Prostate gland (tissue), 2 donors: ENCODE measurements around the gene SPOCK1. TPM values are rescaled to one million over a fixed set of nuclear protein-coding genes. Genes with fewer than 3 reads are reported as not detected.

ENCODE experiments used
- DNase-seq: peaks from one replicate; pipeline ENCODE4 v3.0.0-alpha.2; 2019; ENCODE audit warnings: low spot score
- H3K27ac ChIP-seq, 2 donors: fragments of 200-600 bp; sonication (generic); 2 replicates each; pipeline ENCODE4 v1.5.1; 2017 to 2019
- H3K27me3 ChIP-seq: fragments of 200-600 bp; sonication (generic); replicated peaks from 2 replicates; pipeline ENCODE4 v1.5.1; 2019; ENCODE audit not compliant: insufficient read depth
- H3K36me3 ChIP-seq, 2 donors: fragments of 200-600 bp; sonication (generic); 1 replicate in 1 of 2; 2 replicates in 1 of 2; pipeline versions ENCODE4 v1.5.1 to v1.8.1; 2017 to 2019
- H3K4me1 ChIP-seq: fragments of 200-600 bp; sonication (generic); replicated peaks from 2 replicates; pipeline ENCODE4 v1.5.1; 2019
- H3K4me3 ChIP-seq, 2 donors: fragments of 200-600 bp; sonication (generic); 2 replicates each; pipeline ENCODE4 v1.5.1; 2017 to 2019
- H3K9me3 ChIP-seq: fragments of 200-600 bp; sonication (generic); 2 replicates; pipeline ENCODE4 v1.5.1; 2017
- POLR2A ChIP-seq: fragments of 450-650 bp; IDR thresholded peaks from one replicate; pipeline ENCODE4 v1.6.1; 2016; ENCODE audit warnings: antibody characterized with exemption, mild to moderate bottlenecking
- POLR2AphosphoS5 ChIP-seq: sonication (generic); formaldehyde crosslinking; IDR thresholded peaks from one replicate; pipeline ENCODE4 v1.6.1; 2017; ENCODE audit warnings: antibody characterized with exemption
- WGBS: methylation state at CpG from one replicate; pipeline ENCODE4 v1.1.5; 2018; 5-methylcytosine and 5-hydroxymethylcytosine counted together
- intact Hi-C: fragments of 100-400 bp; cut with DNase I; formaldehyde crosslinking; loops from one replicate; pipeline ENCODE4 v1.14.2; 2022
- total RNA-seq, 2 donors: library from RNA; depleted of rRNA; stranded (reverse); fragments of >200 nt; gene quantifications; one replicate each; pipeline ENCODE4 v1.1.0, GENCODE V29; 2016
- TF ChIP-seq, protein P1 (sequence below), 4 experiments: fragments of 200-600 bp in 2 of 4; fragments of 450-650 bp in 2 of 4; sonication (generic) in 2 of 4; IDR thresholded peaks; 1 replicate in 3 of 4; 2 replicates in 1 of 4; pipeline ENCODE4 v1.5.1; 2016 to 2019; ENCODE audit warnings: antibody characterized with exemption in 4 of 4, mild to moderate bottlenecking in 2 of 4, moderate library complexity in 2 of 4

The SPOCK1 gene
- total RNA-seq, 2 donors from 2014 or later: 89.4 to 92.9 TPM

GRCh38 chr5:137315109-137315508 is 184.0 kb downstream of the SPOCK1 start:
- no peak for DNase-seq
- WGBS: 94% methylated on average over 2 of the region's 2 CpGs
- no peak overlapping the region for H3K4me3 ChIP-seq
- H3K9me3 ChIP-seq: no peaks in the 10 kb centered on the region
- H3K36me3 ChIP-seq: no peaks in the 10 kb centered on the region
- H3K4me1 ChIP-seq: peaks cover 3% of the 10 kb centered on the region
- H3K27me3 ChIP-seq: no peaks in the 10 kb centered on the region
- intact Hi-C loops: loop anchor here (5.0 kb wide), 1 partner anchor 63 kb away; no protein-coding TSS in a partner anchor
- peak overlapping the region; percentile 28 to 73 for H3K27ac ChIP-seq
- no peak for TF ChIP-seq POLR2A
- TF ChIP-seq, protein P1, sequence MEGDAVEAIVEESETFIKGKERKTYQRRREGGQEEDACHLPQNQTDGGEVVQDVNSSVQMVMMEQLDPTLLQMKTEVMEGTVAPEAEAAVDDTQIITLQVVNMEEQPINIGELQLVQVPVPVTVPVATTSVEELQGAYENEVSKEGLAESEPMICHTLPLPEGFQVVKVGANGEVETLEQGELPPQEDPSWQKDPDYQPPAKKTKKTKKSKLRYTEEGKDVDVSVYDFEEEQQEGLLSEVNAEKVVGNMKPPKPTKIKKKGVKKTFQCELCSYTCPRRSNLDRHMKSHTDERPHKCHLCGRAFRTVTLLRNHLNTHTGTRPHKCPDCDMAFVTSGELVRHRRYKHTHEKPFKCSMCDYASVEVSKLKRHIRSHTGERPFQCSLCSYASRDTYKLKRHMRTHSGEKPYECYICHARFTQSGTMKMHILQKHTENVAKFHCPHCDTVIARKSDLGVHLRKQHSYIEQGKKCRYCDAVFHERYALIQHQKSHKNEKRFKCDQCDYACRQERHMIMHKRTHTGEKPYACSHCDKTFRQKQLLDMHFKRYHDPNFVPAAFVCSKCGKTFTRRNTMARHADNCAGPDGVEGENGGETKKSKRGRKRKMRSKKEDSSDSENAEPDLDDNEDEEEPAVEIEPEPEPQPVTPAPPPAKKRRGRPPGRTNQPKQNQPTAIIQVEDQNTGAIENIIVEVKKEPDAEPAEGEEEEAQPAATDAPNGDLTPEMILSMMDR (IDR thresholded peaks at IDR 0.05): no peak
- no peak for TF ChIP-seq POLR2AphosphoS5

GRCh38 chr5:137313526-137314175 is 185.5 kb downstream of the SPOCK1 start:
- no peaks in the 10 kb centered on the region for H3K36me3 ChIP-seq
- H3K4me1 ChIP-seq: peaks cover 3% of the 10 kb centered on the region
- H3K27ac ChIP-seq: no peak overlapping the region
- TF ChIP-seq POLR2A (no peak), POLR2AphosphoS5 (no peak)
- H3K4me3 ChIP-seq: no peak overlapping the region
- H3K27me3 ChIP-seq: no peaks in the 10 kb centered on the region
- WGBS: 78% methylated on average over 2 of the region's 2 CpGs
- intact Hi-C loops: no loop called here
- H3K9me3 ChIP-seq: no peaks in the 10 kb centered on the region
- DNase-seq: no peak

GRCh38 chr5:137312011-137312410 is 187.1 kb downstream of the SPOCK1 start:
- TF ChIP-seq POLR2AphosphoS5 (no peak), POLR2A (no peak)
- TF ChIP-seq, protein P1 (IDR thresholded peaks at IDR 0.05): no peak
- no peak for DNase-seq
- Histone ChIP-seq H3K27me3 (no peaks in the 10 kb centered on the region), H3K27ac (peak overlapping the region in 1 of 2 donors; percentile 45), H3K9me3 (no peaks in the 10 kb centered on the region), H3K4me1 (peaks cover 7% of the 10 kb centered on the region), H3K4me3 (no peak overlapping the region), H3K36me3 (no peaks in the 10 kb centered on the region)
- 82% methylated on average over 2 of the region's 2 CpGs for WGBS
- intact Hi-C loops: no loop called here

DNA sequence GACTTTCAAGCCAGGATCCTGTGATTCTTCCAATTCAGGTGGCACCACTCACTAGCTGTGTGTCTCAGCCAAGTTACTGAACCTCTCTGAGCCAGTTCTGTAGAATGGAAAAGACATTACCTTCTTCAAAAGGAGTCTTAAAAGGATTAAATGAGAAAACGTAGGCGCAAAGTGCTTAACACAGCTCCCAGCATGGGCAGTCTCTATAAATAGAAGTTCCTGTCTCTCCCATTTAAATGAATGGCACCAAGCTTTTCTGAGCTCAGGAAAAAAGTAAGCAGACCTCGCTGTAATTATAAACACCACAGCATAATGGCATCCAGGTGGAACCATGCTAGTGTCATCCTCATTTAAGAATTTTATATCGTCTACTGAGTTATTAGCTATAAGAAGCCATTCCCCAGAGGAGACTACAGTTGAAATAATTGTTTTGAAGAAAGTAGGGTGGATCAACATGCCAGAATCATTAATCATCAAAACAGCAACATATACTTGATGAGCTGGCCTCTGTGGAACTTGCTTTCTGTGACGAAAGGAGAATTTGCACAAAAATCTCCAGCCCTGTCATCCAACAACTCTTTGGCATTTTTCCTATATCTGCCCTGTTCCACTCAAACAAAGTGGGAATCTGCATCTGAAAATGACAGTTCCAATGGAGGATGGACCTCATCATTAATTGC is 188.9 kb downstream of the SPOCK1 start:
- H3K9me3 ChIP-seq: no peaks in the 10 kb centered on the region
- 70% methylated on average over 5 of the region's 5 CpGs for WGBS
- intact Hi-C loops: no loop called here
- no peaks in the 10 kb centered on the region for H3K27me3 ChIP-seq
- DNase-seq: no peak
- H3K27ac ChIP-seq: peak overlapping the region in 1 of 2 donors; percentile 11
- TF ChIP-seq, protein P1 (IDR thresholded peaks at IDR 0.05): no peak
- TF ChIP-seq POLR2A (no peak), POLR2AphosphoS5 (no peak)
- H3K36me3 ChIP-seq: no peaks in the 10 kb centered on the region
- H3K4me1 ChIP-seq: peaks cover 4% of the 10 kb centered on the region
- no peak overlapping the region for H3K4me3 ChIP-seq

- Histone ChIP-seq H3K27me3 (no peaks in the 10 kb centered on the region), H3K27ac (peak overlapping the region; percentile 17 to 20), H3K4me3 (no peak overlapping the region), H3K9me3 (no peaks in the 10 kb centered on the region), H3K36me3 (no peaks in the 10 kb centered on the region), H3K4me1 (peaks cover 4% of the 10 kb centered on the region)
- WGBS: 94% methylated on average over 2 of the region's 2 CpGs
- DNase-seq: no peak
- TF ChIP-seq POLR2AphosphoS5 (no peak), POLR2A (no peak)
- TF ChIP-seq, protein P1 (IDR thresholded peaks at IDR 0.05): no peak
- intact Hi-C loops: no loop called here
Measured at GRCh38 chr5:137309290-137309689, 189.8 kb downstream of the SPOCK1 start.
